C1 segment of cervical spinal cord (tissue), 14 donors: ENCODE measurements around the gene SRC.

ENCODE experiments used
- DNase-seq, 14 donors: peaks; one replicate each; lab custom pipeline; 2025; lab: John Stamatoyannopoulos, UW

Gene SRC

GRCh38 chr20:37423545-37423944 lies 77.6 kb downstream of the SRC start:
- no peak for DNase-seq

DNA sequence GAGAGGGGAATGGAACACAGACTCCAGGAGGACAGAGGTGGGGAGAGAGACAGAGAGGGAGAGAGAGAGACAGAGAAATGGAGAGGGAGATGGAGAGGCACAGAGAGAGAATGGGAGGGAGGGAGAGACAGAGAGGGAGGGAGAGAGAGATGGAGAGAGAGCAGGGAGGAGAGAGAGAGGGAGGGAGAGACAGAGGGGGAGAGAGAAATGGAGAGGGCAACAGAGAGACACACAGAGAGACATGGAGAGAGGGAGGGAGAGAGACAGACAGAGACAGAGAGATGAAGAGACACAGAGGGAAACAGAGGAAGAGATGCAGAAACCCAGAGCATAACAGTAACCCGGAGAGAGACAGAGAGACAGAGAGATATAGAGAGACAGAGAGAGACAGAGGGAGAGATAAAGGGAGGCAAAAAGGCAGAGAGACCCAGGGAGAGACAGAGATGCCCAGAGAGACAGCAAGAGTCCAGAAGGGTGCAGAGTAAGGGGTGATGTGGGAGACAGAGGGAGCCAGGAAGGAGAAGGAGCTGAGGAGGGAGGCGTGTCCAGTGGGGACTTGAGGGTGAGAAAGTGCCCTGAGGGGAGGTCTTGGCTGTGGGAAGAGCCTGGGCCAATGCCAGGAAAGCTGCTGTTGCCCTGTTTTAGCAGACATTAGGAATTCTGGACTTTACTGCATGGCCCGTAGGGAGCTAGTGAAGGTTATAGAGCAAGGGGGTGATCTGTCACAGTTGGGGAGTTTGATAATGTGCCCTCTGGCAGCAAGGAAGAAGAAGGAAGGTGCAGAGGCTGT lies 78.3 kb downstream of the SRC start:
- DNase-seq: no peak

DNA sequence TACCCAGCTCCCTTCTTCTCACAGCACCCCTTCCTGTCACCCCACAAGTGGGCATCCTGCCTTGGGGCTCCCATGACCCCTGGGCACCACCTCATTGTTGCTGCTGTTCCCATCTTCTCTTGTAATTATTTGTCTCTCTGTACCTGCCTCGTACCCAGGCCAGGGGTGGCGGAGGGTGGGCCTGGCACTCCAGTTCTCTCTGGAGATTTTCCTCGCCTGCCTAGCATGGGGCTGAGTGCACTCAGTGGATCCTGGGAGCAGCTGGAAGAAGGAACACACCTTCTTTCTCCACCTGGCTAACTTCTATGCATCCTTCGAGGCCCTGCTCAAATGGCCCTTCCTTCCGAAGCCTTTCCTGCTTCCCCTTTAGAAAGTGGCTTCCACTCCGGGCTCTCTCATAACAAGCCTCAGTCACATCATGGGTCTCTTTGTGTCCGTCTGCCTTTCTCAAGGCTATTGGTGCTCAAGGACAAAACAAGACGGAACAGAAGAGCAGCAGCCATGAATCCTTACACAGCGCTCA lies 79.2 kb downstream of the SRC start:
- no peak for DNase-seq

DNA sequence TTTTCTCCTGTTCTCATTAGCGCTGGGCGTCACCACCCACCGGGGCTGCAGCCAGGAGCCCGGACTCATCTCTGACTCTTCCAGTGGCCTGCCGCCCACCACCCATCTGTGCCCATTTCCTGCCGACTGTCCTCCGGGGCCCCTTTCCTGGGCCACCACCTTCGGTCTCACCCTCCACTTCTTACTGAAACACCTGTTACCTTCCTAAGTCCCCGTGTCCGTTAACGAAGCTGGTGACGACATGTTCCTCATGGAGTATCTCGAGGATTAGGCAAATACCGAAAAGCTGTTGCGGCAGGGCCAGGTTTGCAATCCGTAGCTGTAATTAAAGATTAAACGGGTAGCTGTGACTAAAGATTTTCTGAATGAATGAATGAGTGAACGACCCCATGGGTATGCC lies 80.2 kb downstream of the SRC start:
- no peak for DNase-seq

- DNase-seq: no peak
Measured at GRCh38 chr20:37426978-37427377, 81.0 kb downstream of the SRC start.

DNA sequence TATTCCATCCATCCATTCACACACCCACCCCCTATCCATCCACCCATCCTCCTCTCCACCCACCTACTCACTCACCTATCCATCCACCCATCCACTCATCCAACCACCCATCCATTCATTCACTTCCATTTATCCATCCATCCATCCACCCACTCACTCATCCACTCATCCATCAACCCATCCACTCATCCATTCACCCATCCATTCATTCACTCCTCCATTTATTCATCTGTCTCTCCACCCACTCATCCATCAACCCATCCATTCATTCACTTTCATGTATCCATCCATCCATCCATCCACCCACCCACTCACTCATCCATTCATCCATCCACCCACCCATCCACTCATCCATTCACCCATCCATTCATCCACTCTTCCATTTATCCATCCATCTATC lies 84.1 kb downstream of the SRC start:
- no peak for DNase-seq

DNA sequence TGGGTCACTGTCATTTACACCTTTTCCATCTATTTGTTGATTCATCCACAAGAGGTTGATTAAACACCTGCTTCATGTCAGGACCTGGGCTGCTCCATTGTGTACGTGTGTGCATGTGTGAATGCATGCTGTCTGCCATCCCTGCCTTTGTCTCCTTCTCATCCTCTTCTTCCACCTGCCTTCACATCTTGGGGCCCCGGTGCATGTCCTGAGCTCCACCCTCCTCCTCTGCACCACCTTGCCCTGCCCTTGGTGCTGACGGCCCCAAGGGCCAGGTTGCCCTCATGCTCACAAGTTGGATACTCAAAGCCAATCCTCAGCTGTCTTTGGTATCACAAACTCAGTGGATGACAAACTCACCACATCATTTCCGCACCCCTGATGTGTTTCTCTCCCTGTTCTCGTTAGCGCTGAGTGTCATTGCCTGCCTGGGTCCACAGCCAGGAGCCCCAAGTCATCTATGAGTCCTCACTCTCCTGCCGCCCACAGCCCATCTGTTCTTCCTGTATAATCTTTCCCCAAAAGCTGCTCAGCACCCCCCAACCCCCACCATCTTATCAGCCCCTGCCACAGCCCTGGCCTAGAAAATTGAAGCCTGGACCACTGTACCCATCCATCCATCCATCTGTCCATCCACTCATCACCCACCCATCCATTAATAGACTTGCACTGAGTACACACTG lies 85.0 kb downstream of the SRC start:
- no peak for DNase-seq

- no peak for DNase-seq
Measured at GRCh38 chr20:37431786-37432185, 85.8 kb downstream of the SRC start.

GRCh38 chr20:37432606-37433005 lies 86.7 kb downstream of the SRC start:
- DNase-seq: no peak

- no peak for DNase-seq
Measured at GRCh38 chr20:37435607-37436006, 89.7 kb downstream of the SRC start.

DNA sequence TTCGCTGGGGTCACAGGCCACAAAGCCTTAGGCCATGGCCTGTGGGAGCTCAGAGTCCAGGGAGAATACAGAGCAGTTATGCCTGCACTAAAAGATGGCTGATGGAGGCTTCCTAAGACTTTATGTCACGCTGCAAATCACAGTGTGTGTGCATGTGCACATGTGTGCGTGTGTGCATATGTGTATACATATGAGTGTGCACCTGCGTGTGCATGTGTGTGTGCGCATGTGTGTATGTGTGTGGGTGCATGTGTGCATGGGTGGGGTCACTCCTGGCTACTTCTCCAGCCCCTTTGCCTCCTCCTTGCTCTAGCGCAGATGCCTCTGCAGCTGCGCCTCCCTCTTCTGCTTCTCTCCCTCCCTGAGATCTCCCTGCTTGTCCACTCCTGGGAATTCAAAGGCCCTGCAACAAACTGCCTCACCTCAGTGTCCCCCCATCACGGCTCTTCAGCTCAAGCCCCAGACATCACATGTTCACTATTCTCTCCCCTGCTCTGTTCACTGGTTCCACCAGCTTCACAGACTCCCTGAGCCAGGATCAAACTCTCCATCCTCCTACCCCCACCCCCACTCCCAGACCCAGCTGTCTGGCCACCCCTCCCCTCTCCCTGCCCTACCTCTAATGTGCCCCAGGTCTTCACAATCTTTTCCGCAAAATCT lies 90.7 kb downstream of the SRC start:
- DNase-seq: no peak

DNA sequence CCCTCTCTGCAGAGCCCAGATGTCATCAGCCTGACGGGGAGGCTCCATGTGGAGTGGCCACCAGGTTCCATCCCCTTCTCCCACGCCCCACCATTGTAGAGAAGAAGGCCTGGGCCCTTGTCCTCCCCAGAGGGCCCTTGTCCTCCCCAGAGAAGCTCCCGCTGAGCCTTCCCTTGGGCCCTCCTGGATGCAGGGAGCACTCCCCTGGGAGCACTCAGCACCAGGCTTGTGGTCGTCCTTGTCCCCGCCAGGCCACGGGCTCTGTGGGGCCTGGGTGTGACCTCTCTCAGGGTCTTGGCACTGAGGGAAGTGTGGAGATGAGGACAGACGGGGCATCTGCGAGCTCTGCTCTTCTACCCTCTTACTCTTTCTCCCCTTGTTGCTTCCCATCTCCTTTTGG lies 91.7 kb downstream of the SRC start:
- DNase-seq: no peak

- DNase-seq: no peak
Measured at GRCh38 chr20:37438464-37439222, 92.7 kb downstream of the SRC start.

GRCh38 chr20:37439223-37439933 lies 93.4 kb downstream of the SRC start:
- DNase-seq: no peak

- no peak for DNase-seq
Measured at GRCh38 chr20:37441023-37441422, 95.1 kb downstream of the SRC start.

- no peak for DNase-seq
Measured at GRCh38 chr20:37442547-37442946, 96.6 kb downstream of the SRC start.

GRCh38 chr20:37442986-37443385 lies 97.0 kb downstream of the SRC start:
- no peak for DNase-seq

DNA sequence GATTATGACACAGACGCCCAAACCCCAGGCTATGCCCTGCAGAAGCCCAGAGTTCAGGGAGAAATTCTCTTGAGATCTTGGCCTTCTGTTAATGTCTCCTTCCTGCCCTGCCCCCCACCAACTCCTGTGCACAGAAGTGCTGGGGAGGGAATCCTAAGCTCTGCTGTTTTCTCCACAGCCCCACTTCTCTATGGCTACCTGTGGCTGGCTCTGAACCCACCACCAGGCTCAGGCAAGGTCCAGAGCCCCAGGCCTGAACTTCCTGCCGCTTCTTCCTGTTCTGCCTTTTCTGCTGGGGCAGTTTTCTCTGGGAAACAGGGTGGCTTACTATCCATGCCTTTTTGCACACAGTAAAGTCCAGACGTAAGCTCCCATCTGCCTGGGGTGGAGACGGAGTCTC lies 97.7 kb downstream of the SRC start:
- no peak for DNase-seq

DNA sequence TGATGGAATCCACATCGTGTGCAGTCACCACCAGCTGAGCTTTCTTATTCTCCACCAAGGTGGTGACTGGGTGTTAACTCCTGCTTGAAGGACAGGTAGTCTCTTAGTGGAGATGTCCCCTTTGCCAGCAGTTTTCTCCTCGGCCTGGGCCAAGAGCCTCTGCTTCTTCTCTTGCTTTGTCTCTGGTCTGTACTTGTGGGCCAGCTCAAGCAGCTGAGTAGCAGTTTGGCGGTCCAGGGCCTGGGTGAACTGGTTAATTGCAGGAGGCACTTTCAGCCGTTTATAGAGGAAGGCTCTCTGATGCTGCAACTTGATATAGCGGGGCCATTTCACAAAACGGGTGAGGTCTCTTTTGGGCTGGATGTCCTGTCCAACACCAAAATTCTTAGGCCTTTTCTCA lies 99.1 kb downstream of the SRC start:
- no peak for DNase-seq

DNA sequence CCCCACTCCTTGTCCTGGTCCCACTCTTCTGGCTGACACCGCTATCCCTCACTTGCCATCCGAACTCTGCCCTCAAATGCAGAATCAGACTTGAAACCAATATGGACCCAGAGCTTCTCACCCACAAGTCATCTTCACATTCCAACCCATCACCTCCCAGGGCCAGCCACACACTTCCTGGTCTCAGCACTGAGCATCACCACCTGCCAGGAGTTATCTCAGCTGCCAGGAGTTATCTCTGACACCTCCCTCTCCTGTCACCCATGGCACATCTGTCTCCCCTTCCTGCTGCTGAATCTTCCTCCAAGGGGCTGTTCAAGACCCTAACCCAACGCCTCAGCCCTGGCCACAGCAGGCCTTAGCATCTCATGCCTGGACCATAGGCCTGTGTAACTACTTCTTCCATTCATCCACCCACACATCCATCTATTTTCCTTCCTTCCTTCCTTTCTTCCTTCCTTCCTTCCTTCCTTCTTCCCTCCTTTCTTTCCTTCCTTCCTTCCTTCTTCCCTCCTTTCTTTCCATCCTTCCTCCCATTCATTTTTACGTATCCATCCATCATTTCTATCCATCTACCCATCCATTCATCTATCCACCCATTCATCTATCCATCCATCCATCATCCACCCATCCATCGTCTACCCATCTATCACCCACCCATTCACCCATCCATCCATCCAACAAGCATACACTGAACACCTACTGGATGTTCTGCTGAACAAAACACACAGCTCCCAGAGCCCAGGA lies 100.5 kb downstream of the SRC start:
- no peak for DNase-seq
